ENCODE data around the gene CFAP52.
"Not testable (repeated sequence)": the region's sequence is repeated elsewhere in the genome, so short reads cannot be mapped to it uniquely, and the experiment has no call there.

Gene CFAP52

DNA sequence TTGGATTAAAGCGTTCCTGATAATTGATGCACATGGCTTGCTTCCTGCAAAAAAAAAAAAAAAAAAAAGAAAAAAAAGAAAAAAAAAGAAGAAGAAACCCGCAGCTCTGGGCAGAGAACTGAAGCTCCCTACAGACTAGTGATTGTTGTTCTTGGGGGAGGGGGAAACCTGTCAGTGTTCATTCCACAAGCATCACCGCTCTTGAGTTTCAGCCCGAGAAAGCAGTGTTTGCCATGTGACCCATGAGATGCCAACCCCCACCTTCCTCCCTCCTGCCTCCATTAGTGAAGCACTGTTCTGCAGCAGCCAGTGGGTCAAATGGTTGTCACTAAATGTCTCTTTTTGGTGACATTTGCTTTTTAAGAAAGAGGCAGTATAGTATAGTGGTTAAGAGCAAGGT is 70.6 kb downstream of the CFAP52 start:
- no peak for DNase-seq

DNA sequence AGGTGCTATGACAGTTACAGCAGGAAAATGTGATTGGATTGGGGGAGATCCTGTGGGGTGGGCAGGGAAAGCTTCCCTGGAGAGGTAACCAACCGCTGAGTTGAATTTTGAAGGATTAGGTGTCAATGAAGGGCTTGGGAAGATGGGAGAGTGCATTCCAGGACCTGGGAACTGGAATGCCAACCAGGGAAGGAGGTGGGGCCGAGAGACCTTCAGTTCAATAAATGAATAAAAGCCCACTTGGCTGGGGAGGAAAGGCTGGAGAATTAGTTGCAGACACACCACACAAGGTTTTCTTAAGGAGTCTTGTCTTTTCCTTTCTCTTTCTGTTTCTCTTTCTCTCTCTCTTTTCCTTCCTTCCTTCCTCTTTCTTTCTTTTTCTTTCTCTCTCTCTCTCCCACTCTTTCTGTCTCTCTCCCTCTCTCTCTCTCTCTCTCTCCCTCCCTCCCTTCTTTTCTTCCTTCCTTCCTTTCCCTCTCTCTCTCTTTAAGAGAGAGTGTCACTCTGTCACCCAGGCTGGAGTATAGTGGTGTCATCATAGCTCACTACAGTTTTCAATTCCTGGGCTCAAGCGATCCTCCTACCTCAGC is 72.2 kb downstream of the CFAP52 start:
- no peak for DNase-seq

DNA sequence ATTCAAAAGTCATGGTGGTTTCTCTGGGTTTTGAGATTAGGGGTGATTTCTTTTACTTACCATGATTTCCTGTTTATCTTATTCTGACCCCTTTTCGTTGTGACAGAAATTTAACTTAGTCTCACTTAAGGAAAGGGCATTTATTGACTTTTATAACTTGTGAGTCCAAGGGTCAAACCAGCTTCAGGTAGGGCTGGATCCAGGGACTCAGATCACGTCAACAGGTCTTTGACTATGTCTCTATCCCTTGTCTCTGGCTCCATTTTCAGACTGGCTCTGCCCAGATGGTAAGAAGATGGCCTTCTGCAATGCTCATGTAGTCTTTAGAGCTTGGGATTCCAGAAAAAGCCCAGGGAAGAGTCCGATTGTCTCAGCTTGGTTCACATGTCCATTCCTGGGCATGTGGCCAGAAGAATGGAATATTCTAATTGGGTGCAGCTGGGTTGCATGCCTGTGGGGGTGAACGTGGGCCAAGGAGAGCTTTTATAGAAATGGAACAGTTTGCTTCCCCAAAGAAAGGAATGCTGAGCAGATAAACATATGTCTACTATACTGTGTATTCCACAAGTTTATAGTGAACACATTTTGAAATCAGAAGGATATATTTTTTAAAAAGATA is 82.3 kb downstream of the CFAP52 start:
- DNase-seq = no peak

DNA sequence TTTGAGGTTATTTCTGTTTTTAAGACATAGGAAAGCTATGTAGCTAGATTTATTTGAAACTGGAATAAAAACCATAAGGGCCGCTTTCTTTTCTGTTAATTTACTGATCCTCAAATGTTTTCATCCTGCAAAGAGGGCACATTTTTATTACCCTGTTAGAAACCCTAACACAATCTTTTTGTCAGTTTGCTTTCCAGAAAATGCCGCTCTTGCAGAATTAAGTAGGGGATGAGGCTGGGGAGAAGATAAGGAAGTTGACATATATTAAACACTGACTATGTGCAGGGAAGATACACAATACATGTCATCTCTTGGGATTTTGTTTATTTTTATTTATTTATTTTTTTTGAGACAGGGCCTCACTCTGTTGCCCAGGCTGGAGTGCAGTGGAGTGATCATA is 84.6 kb downstream of the CFAP52 start:
- no peak for DNase-seq

DNA sequence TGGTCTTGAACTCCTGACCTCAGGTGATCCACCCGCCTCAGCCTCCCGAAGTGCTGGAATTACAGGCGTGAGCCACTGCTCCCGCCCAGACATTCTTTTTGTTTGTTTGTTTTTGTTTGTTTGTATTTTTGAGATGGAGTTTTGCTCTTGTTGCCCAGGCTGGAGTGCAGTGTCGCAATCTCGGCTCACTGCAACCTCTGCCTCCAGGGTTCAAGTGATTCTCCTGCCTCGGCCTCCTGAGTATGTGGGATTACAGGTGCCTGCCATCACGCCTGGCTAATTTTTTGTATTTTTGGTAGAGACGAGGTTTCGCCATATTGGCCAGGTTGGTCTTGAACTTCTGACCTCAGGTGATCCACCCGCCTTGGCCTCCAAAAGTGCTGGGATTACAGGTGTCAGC is 87.1 kb downstream of the CFAP52 start:
- not testable (repeated sequence) for DNase-seq

DNA sequence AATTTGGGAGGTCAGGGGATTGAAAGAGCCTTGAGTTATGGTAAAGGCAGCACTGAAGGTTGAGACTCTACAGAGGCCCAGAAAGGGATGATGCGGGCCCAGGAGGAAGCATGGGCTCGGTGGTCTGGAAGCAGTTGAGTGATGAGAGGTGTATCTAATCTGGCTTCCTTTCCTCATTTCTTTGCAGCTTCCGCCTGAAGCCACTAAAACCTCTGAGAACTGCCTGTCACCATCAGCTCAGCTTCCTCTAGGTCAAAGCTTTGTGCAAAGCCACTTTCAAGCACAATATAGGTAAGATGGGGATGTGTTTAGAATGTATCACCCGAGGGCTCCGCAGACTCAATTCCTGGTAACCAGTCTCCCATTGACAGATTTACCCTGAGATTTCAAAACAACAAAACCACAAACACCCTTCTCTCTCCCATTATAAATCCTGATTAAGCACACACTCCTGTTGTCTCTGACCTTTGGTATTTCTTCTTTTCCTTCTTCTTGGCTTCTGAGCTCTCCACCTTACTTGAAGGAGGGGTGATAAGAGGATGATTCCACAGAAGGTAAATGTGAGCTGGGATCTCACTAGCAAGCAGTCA is 90.1 kb downstream of the CFAP52 start:
- no peak for DNase-seq

DNA sequence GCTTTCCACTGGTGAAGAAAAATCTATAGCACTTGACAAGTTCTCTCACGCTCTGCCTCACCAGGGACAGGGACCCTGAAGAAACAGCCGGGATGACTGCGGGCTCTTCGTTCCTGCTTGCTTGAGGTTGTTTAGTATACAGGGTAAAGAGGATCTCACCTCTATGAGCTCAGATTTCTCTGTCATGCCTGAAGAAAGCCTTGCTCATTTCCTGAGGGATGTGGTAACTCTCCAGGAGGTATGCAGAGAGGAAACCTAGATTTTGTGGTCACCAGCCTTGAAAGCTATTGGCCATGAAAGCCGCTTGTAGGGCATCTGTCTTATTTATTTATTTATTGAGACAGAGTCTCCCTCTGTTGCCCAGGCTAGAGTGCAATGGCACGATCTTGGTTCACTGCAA is 92.1 kb downstream of the CFAP52 start:
- no peak for DNase-seq

DNA sequence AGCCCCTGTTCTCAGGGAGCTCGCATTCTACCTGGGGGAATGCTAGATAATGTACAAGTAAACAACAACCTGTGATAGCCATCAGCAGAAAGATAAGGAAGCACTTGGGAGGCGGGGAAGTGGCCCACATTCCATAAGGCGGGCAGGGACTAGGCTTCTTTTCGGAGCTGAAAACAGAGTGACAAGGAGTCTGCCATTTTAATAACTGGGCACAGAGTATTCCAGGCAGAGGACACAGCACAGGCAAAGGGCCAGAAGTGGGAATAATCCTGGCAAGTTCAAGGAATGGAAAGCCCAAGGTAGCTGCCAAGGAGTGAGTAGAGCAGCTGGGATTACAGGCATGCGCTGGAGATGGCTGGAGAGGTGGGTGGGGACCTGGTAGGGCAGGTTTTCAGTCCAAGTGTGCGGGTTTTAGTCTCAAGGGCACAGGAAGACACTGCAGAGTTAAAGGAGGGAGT is 93.1 kb downstream of the CFAP52 start:
- no peak for DNase-seq

DNA sequence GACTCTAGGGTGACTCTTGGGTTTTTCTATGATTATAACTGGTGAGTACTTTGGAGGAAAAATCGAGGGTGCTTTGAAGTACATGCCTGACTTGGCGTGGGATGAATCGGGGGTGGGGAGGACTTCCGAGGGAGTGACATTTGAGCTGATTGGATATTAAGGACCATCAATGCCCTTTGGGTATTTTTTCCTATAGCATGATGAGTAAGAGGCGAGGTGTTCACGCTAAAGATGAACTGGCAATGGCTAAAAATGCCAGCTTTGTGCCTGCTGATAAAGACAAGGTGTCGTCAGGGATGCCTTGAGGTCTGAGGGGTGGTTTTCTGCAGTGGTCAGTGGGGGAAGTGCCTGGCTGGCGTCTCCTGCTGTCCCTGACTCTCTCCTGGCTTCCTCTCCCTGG is 94.2 kb downstream of the CFAP52 start:
- DNase-seq = no peak

DNA sequence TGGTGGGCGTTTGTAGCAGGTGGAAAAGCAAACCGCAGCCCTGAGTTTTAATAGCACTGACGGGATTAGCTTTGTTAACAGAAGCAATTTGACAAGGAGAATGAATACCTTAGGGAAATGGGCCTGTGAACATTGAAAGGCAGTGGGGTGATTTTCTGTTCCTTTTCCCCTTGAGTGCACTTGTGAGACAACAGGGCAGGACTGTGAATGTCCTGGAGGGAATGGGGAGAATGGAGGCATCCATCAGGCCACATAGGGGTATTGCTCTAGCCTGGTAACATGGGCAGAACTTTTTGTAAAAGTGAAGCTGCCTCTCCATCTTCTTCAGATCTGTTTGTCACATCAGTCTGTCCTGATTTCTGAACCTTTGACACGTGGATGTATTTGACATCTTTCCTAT is 95.1 kb downstream of the CFAP52 start:
- peak in 1 of 2 experiments; percentile 33 for DNase-seq

DNA sequence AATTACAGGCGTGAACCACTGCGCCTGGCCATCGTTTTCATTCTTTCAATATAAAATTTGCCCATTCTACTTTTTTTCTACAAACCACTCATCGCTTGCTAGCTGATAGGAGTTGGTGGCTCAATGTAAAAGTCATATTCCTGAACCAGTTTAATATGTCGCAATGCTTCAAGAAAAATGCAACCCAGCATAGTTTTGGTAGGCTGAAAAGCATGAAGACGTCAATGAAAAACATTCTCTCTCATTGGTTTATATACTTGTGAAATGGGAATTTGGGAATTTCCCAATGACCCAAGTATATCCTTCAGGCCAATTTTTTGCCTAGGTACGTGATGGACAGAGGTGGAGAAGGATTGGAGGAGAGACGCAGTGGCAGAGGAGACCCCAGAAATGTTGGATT is 95.8 kb downstream of the CFAP52 start:
- DNase-seq = no peak

DNA sequence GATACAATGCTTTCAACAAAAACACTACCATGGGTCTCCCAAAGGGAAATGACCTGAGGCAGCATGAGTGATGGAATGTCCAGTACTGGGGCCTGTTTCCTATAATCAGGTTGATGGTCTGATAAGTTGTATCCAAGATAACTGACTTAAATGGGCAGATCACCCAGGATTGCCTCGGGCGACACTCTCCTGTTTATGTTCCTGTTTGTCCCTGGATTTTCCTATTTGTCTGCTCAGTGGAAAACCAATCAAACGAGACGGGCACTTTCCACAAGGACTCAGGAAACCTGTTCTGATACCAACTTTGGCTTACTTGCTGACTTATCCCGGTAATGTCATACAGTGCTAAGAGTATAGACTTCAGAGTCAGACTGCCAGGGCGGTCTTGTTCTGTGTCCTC is 96.2 kb downstream of the CFAP52 start:
- DNase-seq = no peak

DNA sequence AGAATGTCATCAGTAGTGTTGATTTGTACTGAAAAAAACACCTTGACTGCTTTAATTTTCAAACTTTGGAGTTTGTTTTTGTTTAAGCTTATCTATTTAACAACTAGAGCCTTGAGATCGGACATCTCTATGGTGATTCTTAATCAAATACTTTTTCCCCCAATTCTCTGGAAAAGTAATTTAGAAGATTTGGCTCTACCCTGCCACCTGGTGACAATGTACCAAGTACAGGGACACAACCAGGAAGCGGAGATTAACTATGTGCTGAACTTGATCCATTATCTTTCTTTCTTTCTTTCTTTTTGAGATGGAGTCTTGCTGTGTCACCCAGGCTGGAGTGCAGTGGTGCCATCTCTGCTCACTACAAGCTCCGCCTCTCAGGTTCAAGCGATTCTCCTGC is 99.6 kb downstream of the CFAP52 start:
- no peak for DNase-seq

DNA sequence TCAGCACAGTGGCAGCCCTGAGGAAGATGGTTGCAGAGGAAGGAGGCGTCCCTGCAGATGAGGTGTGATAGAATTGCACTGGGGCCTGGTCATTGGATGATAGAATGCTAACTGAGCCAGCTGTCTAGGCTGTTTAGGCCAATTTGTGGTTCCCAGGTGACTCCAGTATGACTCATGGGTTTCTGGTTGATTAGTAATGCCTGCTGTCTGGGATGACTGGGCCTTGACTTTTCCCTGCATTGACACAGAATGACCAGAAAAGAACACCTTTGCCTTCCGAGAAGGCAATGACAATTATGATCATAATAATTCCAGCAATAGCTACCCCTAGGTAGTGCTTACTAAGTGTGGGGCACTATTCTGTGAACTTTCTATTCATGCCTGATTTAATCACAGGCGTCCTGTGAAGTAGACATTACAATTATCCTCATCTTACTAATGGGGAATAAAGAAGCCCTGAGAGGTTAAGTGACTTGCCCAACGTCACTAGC is 100.4 kb downstream of the CFAP52 start:
- DNase-seq = no peak

DNA sequence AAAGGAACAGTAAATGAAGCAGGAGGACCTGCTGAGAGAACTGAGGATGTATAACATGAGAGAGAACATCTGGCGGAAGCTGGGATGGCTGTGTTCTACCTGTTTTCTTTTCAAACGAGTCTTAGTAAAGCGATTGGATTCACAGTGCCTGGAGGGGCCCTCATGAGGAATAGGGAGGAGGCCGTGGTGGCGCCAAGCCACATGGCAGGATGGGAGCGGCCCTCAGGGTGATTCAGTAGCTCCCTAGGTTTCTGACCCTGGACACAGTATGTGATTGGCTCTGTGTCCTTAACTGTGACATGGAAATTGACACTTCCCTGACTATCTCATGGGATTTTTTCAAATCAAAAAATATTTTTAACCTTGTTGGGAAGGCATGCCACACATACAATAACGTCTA is 101.0 kb downstream of the CFAP52 start:
- no peak for DNase-seq

DNA sequence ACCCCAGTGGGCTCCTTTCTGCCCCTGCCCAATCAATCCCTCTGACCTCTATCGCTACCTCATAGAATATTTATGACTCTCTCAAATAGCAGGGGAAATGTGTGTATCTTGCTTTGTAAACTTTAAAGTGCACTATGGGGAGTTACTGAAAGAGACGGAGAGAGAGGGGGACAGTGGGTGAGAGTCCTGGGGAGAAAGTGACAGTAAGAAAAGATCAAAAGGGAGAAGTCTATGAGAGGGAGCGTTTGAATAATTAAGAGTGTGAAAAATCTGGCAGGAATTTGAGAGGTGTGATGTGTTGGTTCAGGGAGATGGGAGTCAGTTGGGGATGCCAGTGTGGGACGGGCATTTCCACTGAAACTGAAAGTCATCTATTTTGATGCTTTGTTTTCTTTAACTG is 101.5 kb downstream of the CFAP52 start:
- no peak for DNase-seq

DNA sequence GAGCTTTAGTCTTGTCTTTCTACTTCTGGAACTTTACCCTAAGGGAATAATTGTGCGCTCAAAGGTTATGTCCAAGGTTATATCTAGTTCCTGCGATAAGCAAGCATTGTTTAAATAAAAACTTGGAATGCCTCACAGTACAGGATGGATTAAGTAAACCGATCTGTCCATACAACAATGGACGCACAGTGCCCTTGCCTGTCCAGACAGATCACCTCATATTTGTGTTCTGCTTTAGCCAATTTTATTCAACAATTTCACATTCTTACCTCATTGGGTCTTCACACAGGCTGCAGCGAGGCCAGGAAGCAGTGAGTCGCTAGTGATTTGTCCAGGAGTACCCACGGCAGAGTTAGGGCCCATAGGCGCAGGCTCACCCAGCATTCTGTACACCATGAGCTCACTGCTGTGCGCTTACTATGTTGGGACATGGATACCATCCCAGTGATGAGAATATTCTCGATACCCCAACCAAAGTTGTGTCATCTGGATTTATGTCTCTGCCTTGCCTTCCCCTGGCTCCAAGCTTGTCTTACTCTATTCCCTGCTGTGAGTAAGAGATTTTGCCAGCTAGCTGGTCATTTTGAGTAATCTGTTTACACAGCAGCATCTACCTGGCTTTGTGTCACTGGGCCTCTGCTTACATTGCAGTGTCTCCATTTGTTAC is 108.6 kb downstream of the CFAP52 start:
- DNase-seq = peak in 1 of 2 experiments; percentile 32
